Epithelial cell of esophagus (primary cell): ENCODE measurements around the gene SPTY2D1.

ENCODE experiments used
- DNase-seq: peaks from one replicate; pipeline ENCODE4 v3.0.0; 2010; ENCODE audit warnings: low read depth
- H3K4me3 ChIP-seq: 2 replicates; pipeline ENCODE4 v1.5.1; 2011; ENCODE audit warnings: mild to moderate bottlenecking, low read length, control low read depth
- TF ChIP-seq, protein P1 (sequence below): IDR thresholded peaks from 2 replicates; pipeline ENCODE4 v1.5.1; 2011; ENCODE audit warnings: low read depth, mild to moderate bottlenecking, low read length, control low read depth, inconsistent platforms; ENCODE audit not compliant: insufficient read depth; ENCODE audit errors: missing control alignments

Gene SPTY2D1

DNA sequence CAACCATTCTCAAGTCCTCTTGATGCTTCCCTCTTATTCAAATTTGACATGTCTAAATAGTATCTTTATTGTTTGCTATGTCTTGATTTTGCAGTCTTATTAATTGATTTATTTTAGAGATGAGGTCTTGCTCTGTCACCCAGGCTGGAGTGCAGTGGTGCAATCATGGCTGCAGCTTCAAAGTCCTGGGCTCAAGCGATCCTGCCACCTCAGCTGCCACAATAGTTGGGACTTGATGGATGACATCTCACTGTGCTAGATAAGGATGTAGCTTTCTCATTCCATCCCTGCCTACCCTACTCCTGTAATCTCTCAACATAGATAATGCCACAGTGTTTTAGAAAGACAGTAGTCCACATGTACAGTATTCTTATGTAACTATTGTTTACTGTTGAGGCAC, 7.5 kb upstream of the SPTY2D1 start:
- TF ChIP-seq, protein P1, sequence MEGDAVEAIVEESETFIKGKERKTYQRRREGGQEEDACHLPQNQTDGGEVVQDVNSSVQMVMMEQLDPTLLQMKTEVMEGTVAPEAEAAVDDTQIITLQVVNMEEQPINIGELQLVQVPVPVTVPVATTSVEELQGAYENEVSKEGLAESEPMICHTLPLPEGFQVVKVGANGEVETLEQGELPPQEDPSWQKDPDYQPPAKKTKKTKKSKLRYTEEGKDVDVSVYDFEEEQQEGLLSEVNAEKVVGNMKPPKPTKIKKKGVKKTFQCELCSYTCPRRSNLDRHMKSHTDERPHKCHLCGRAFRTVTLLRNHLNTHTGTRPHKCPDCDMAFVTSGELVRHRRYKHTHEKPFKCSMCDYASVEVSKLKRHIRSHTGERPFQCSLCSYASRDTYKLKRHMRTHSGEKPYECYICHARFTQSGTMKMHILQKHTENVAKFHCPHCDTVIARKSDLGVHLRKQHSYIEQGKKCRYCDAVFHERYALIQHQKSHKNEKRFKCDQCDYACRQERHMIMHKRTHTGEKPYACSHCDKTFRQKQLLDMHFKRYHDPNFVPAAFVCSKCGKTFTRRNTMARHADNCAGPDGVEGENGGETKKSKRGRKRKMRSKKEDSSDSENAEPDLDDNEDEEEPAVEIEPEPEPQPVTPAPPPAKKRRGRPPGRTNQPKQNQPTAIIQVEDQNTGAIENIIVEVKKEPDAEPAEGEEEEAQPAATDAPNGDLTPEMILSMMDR, result no peak
- DNase-seq, result no peak
- no peak overlapping the region for H3K4me3 ChIP-seq

DNA sequence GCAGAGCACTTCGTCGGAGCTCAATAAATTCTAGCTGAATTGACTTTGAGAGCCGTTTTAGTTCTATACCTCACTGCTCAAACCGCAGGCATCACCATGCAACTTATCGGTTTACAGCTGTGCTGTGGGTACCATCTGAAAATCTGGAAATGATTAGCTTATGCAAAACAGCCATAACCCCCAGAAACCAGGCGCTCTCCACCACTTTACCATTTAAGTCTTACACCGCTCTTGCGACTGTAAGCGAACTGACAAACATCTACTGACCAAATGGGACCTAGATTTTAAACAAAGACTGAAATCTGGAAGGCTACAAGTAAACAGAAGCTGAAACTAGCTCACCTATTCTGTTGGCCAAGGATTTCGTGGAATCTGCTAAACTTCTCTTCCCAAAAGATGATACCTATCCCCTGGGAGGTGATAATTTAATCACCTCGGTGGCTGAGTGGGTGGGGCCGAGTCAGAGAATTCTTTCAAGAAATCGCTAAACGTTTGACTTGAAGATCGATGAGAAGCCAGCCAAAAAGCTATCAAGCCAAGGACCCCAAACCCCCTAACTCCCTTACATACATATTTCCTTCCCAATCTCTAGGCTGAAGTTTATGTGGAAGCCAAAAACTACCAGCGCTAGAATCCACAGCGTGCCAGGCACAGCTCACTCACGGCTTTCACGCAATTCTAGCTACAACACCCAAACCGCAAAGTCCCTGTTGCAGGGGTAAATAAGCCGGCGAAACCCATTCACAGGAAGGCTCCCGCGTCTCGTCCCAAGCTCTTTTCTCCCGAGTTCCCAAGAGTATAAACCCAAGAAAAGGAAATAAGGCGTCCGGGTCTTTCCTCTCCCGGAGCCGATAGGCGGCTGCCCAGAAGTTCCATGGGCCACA, 644 bp downstream of the SPTY2D1 start:
- TF ChIP-seq, protein P1, result no peak
- DNase-seq, result no peak
- H3K4me3 ChIP-seq, result peak overlapping the region; percentile 99

- TF ChIP-seq, protein P1, result no peak
- DNase-seq, result peak; percentile 34
- peak overlapping the region; percentile 99 for H3K4me3 ChIP-seq
Observed at GRCh38 chr11:18632841-18633240, 1.3 kb downstream of the SPTY2D1 start.

DNA sequence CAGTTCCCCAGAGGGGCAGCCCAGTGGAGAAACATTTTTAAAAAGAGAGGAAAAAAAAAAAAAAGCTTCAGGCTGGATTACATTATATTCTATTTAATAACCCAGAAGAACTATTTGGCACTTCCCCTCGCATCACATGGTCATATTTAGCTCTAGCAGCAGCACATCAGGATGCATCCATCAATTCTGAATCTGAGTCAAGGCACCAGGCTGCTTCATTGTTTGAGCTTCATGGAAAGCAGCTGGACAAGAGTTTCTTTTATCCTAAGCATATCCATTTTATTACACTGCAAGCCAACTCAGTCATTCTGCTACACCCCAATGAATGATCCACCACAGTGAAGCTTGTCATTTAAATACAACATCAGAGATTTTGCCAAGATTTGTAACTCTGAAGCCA, 10.0 kb downstream of the SPTY2D1 start:
- no peak for DNase-seq
- no peak overlapping the region for H3K4me3 ChIP-seq
- TF ChIP-seq, protein P1, result no peak

- H3K4me3 ChIP-seq, result no peak overlapping the region
- TF ChIP-seq, protein P1, result no peak
- DNase-seq, result no peak
Observed at GRCh38 chr11:18623707-18624106, 10.4 kb downstream of the SPTY2D1 start.

DNA sequence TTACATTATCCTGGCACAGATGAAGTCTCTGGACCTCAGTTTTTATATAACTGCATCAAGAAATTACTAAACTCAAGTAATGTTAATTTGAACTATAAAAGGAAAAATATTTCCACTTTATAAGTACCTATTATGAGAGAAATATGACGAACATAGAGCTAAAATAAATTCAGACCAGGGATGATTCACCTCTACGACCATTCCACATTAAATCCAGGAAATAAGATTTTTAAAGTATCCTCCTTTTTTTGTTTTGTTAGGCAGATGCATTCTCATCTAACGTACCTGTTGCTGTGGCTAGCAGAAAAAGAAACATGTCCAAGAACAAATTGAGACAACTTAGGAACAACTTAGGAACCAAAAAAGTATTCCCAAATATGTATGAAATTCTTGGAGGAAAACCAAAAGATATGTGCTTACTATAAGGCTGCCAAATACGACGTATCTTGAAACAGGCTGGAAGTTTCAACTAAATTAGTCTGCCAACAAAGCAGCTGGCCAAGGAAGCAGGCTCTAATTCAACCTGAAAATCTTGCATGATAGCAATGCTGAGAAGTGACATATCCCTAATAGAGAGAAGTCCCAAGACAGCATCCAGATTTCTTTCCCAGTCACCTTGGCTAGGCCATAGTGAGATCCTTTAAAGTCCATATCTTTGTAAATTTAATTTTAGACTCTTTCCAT, 15.7 kb downstream of the SPTY2D1 start:
- TF ChIP-seq, protein P1, result no peak
- no peak overlapping the region for H3K4me3 ChIP-seq
- no peak for DNase-seq
